NT2/D1 (cell line): ENCODE results near the gene NKD1.

Experiments used
- DNase-seq: peaks from one replicate; pipeline ENCODE4 v3.0.0-alpha.2; 2011; ENCODE audit warnings: low read depth, low spot score
- H3K27me3 ChIP-seq: 2 replicates; pipeline ENCODE4 v1.6.0; 2011; ENCODE audit warnings: mild to moderate bottlenecking; ENCODE audit not compliant: insufficient read length, insufficient read depth
- H3K36me3 ChIP-seq: 2 replicates; pipeline ENCODE4 v1.6.1; 2011; ENCODE audit warnings: mild to moderate bottlenecking, low read length, mixed read lengths; ENCODE audit not compliant: insufficient read depth, insufficient read length
- H3K4me1 ChIP-seq: 2 replicates; pipeline ENCODE4 v1.5.1; 2011; ENCODE audit not compliant: insufficient read depth, insufficient read length
- H3K4me3 ChIP-seq: 2 replicates; pipeline ENCODE4 v1.5.1; 2011; ENCODE audit warnings: low read depth; ENCODE audit not compliant: insufficient read length
- H3K9ac ChIP-seq: 2 replicates; pipeline ENCODE4 v1.6.0; 2011; ENCODE audit warnings: low read depth; ENCODE audit not compliant: insufficient read length
- H3K9me3 ChIP-seq: 2 replicates; pipeline ENCODE4 v1.5.1; 2011; ENCODE audit warnings: mild to moderate bottlenecking, low read length; ENCODE audit not compliant: insufficient read depth
- SUZ12 ChIP-seq: IDR thresholded peaks from 2 replicates; pipeline ENCODE4 v1.6.1; 2011; ENCODE audit not compliant: insufficient read length, insufficient read depth; ENCODE audit errors: extremely low read depth
- YY1 ChIP-seq: IDR thresholded peaks from 2 replicates; pipeline ENCODE4 v1.6.1; 2011; ENCODE audit not compliant: insufficient read length, insufficient read depth
- ZNF274 ChIP-seq: IDR thresholded peaks from 2 replicates; pipeline ENCODE4 v1.6.1; 2011; ENCODE audit warnings: mild to moderate bottlenecking, low read depth, low read length

Gene NKD1

DNA sequence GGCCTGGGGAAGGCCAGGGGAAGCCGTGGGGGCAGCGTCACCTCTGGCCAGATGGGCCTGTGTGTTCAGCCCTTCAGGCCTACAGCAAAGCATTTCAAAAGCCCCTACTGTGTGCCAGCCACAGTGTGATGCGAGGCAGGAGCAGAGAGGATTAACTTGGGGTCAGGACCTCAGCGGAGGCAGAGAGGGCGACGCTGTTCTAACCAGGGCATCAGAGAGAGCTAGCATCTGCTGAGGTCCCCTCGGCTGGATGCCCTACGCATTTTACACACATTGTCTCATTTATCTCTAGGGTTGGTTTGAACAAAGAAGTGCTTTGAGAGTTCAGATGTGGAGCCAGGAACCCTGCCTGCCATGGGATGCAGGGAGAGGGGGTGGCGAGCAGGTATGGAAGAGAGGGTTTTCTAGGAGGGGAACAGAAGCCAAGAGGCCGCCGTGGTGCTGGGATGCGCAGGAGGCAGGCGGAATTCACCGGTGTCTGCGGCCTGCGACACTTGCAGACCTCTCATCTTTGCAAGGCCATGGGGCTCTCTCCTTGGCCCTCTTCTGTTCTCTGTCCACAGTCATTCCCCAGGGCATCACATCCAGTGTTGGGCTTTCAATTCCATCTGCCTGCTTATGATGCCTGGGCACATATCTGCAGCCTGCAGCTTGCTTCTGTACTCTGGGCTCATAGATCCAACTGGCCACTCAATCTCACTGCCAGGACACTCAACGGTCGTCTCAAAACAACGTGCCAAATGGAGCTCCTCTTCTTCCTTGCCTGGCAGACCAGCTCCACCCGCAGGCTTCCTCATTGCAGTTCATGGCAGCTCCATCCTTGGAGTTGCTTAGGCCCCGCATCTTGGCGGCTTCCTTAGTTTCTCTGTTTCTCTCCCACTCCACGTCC, 8.1 kb upstream of the NKD1 start:
- TF ChIP-seq YY1, result no peak
- TF ChIP-seq SUZ12, result no peak
- no peak for TF ChIP-seq ZNF274
- H3K9ac ChIP-seq, result no peak overlapping the region
- peaks cover 12% of the 10 kb centered on the region for H3K4me1 ChIP-seq
- peaks cover 3% of the 10 kb centered on the region for H3K27me3 ChIP-seq
- DNase-seq, result no peak
- 0 out of 2 replicates have a peak, but pooled peaks cover 10% of the 10 kb centered on the region for H3K9me3 ChIP-seq
- H3K36me3 ChIP-seq, result no peaks in the 10 kb centered on the region
- no peak overlapping the region for H3K4me3 ChIP-seq

DNA sequence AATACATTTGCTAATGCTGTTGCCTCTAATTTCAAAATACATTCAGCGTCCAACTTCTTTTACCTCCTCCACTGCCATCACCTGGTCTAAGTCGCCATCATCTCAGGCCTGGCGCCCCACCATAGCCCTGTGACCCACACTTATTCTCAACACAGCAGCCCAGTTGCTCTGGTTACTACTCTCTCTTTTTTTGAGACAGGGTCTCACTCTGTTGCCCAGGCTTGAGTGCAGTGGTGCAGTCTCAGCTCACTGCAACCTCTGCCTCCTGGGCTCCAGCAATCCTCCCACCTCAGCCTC, 7.5 kb upstream of the NKD1 start:
- H3K4me1 ChIP-seq, result peaks cover 12% of the 10 kb centered on the region
- H3K4me3 ChIP-seq, result no peak overlapping the region
- peaks cover 8% of the 10 kb centered on the region for H3K27me3 ChIP-seq
- no peaks in the 10 kb centered on the region for H3K36me3 ChIP-seq
- 0 out of 2 replicates have a peak, but pooled peaks cover 10% of the 10 kb centered on the region for H3K9me3 ChIP-seq
- no peak overlapping the region for H3K9ac ChIP-seq
- DNase-seq, result no peak
- TF ChIP-seq SUZ12 (no peak), YY1 (no peak), ZNF274 (no peak)

DNA sequence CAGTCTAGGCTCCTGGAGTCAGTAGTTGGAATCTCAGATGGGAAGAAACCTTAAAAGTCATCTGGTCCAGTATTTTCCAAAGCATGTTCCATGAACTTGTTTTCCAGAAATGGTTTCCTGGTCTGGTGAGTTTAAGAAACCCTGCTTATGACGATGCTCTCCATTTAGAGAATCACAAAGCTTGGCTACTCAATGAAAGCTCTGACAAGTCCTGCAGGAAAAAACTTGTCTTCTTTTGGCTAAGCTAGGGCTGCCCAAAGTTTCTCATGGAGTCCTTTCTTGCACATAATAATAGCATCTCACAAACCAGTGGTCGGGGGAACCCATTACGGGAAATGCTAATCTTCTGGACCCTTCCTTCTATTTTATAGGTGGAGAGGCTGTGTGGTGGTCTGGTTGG, 5.5 kb upstream of the NKD1 start:
- Histone ChIP-seq H3K27me3 (peaks cover 22% of the 10 kb centered on the region), H3K9ac (no peak overlapping the region), H3K9me3 (0 out of 2 replicates have a peak, but pooled peaks cover 10% of the 10 kb centered on the region), H3K36me3 (no peaks in the 10 kb centered on the region), H3K4me3 (no peak overlapping the region), H3K4me1 (peaks cover 12% of the 10 kb centered on the region)
- DNase-seq, result no peak
- TF ChIP-seq ZNF274 (no peak), SUZ12 (no peak), YY1 (no peak)

DNA sequence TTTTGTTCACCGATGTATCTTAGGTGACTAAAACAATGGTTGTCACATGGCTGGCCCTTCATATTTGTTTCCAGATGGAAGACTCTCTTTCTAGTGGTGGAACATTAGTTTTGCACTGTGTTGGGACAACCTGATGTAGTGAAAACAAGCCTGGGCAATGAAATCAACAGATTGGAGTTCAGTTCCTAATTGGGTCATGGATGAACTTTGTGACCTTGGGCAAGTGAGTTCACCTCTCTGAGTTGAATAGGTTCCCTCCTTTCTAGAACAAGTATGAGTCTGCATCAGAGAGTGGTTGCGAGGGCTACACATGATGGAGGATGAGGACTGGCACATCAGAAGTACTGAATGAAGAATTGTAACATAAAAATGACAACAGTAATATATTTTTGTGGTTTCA, 2.1 kb upstream of the NKD1 start:
- TF ChIP-seq YY1 (no peak), ZNF274 (no peak), SUZ12 (no peak)
- no peak overlapping the region for H3K9ac ChIP-seq
- no peak for DNase-seq
- H3K9me3 ChIP-seq, result 0 out of 2 replicates have a peak, but pooled peaks cover 10% of the 10 kb centered on the region
- H3K4me1 ChIP-seq, result peaks cover 6% of the 10 kb centered on the region
- peaks cover 37% of the 10 kb centered on the region for H3K27me3 ChIP-seq
- H3K36me3 ChIP-seq, result peaks cover 4% of the 10 kb centered on the region
- no peak overlapping the region for H3K4me3 ChIP-seq

DNA sequence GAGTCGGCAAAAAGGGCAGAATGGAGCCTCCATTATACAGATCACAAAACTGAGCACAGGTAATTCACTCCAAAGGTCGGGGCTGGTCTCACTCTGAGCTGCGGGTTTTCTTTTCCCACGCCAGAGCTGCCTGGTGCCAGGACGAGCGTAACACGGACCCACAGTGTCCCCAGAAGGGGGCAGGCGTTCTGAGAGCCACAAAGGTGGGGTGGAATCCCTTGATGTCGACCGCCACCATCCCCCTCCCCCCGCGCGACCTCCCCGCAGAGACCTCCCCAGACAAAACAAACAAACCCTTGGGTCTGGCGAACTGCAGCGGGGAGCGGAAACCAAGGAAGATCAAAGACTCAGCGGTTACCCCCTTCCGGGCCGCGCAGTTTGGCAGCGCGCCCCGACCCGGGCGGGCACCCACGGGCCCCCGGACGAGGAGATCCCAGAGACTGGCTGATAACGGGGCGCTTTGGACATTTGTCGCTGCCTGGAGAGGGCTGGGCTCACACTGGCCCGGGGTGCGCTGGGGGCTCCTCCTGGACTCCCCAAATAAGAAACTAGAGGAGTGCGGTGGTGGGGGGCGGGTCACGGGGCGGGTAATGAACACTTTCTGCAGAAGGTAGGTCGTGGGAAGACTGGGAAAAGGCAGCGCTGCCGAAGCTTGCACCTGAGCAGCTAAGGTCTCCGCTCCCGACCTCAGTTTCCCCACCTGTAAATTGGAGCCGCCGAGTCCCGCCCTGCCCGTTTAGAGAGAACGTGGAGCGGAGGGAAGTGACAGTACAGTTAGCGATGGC, 664 bp upstream of the NKD1 start:
- peaks cover 37% of the 10 kb centered on the region for H3K27me3 ChIP-seq
- 0 out of 2 replicates have a peak, but pooled peaks cover 10% of the 10 kb centered on the region for H3K9me3 ChIP-seq
- peaks cover 6% of the 10 kb centered on the region for H3K4me1 ChIP-seq
- no peak for TF ChIP-seq SUZ12
- no peak for TF ChIP-seq ZNF274
- TF ChIP-seq YY1, result no peak
- peaks cover 12% of the 10 kb centered on the region for H3K36me3 ChIP-seq
- peak overlapping the region; percentile 47 for H3K9ac ChIP-seq
- DNase-seq, result no peak
- H3K4me3 ChIP-seq, result peak overlapping the region; percentile 45

DNA sequence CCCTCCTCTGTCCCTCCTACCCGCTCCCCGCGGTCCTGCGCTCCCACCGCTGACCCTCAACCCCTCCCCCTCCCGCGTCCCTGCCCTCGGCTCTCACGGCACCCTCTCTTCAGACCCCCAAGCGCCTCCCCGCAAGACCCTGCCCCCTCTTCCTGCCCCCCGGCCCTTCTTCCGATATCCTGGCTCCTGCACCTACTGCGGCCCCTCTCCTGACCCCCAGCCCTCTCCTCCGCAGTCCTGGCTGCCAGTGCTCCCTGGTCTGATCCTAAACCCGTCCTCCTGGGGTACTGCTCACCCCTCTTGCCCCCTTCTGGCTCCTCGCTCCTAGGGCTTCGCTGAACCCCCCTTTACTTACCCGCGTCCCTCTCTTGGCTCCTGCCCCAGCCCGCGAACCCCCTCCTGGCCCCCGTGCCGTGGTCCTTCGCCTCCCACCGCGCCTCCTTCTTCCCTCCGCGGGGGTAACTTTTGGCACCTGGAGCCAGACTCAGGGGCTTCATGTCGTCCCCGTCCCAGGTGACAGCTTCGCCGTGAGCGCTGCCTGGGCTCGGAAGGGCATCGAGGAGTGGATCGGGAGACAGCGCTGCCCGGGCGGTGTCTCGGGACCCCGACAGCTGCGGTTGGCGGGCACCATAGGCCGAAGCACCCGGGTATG, 839 bp downstream of the NKD1 start:
- H3K9me3 ChIP-seq, result no peaks in the 10 kb centered on the region
- no peak for DNase-seq
- TF ChIP-seq ZNF274, result no peak
- no peak for TF ChIP-seq SUZ12
- TF ChIP-seq YY1, result no peak
- peaks cover 26% of the 10 kb centered on the region for H3K36me3 ChIP-seq
- H3K27me3 ChIP-seq, result peaks cover 34% of the 10 kb centered on the region
- peaks cover 6% of the 10 kb centered on the region for H3K4me1 ChIP-seq
- H3K4me3 ChIP-seq, result peak overlapping the region; percentile 70
- peak overlapping the region; percentile 81 for H3K9ac ChIP-seq

DNA sequence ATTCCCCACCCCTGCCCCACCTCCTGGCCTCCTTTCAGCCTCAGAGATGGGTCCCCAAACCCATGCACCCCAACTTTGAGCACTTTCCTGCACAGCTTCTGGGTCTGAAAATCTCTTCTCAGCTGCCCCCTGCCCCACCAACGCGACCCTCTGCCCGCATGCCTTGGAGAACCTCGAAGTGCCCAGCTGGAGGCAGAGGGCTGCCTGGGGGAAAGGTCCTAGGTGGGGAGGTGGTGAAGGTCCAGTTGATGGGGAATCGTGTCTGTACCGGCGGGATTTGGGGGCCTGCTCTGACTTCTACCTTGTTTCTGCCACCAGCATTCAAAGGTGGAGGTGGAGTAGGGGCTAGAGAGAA, 1.3 kb downstream of the NKD1 start:
- H3K4me1 ChIP-seq, result peaks cover 6% of the 10 kb centered on the region
- TF ChIP-seq YY1 (no peak), ZNF274 (no peak), SUZ12 (no peak)
- H3K9me3 ChIP-seq, result no peaks in the 10 kb centered on the region
- peaks cover 31% of the 10 kb centered on the region for H3K36me3 ChIP-seq
- H3K9ac ChIP-seq, result peak overlapping the region; percentile 81
- peaks cover 34% of the 10 kb centered on the region for H3K27me3 ChIP-seq
- no peak for DNase-seq
- H3K4me3 ChIP-seq, result peak overlapping the region; percentile 70
